Measurements from ENCODE around the gene PARD3B.

GRCh38 chr2:205198140-205198525, 652.9 kb downstream of the PARD3B start:
- TF ChIP-seq, protein P1, sequence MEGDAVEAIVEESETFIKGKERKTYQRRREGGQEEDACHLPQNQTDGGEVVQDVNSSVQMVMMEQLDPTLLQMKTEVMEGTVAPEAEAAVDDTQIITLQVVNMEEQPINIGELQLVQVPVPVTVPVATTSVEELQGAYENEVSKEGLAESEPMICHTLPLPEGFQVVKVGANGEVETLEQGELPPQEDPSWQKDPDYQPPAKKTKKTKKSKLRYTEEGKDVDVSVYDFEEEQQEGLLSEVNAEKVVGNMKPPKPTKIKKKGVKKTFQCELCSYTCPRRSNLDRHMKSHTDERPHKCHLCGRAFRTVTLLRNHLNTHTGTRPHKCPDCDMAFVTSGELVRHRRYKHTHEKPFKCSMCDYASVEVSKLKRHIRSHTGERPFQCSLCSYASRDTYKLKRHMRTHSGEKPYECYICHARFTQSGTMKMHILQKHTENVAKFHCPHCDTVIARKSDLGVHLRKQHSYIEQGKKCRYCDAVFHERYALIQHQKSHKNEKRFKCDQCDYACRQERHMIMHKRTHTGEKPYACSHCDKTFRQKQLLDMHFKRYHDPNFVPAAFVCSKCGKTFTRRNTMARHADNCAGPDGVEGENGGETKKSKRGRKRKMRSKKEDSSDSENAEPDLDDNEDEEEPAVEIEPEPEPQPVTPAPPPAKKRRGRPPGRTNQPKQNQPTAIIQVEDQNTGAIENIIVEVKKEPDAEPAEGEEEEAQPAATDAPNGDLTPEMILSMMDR (IDR thresholded peaks at IDR 0.05; ENCODE audit: low read length), result no peak
- TF ChIP-seq EZH2 (optimal IDR thresholded peaks at IDR 0.05; ENCODE audit: low read depth, low read length), result no peak

All from MM.1S (cell line).